ENCODE data around the gene RAB40B. TPM values are rescaled to one million over a fixed set of nuclear protein-coding genes. Genes with fewer than 3 reads are reported as not detected.

RAB40B gene
- total RNA-seq, 1 experiment from 2014 or later: 22.1 TPM

DNA sequence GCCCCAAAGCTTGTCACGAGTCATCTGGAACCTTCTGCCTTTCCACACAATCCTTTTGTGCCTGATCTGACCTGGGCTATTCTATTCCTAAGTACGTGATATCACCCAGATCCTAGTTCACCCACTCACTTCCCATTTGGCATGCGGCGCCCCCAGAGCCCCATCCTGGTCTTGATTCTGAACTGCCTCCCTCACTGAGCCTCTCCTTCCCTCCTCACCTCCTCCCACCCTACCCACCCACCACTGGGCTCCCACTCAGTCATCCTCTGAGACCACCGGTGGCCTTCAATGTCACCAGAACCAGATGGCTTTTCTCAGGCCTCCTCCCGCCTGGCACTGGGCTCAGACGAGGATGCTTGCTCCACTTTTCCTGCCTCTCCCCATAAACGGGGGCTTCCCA lies 68.8 kb downstream of the RAB40B start:
- DNase-seq (ENCODE audit: low read depth, low spot score): no peak
- Histone ChIP-seq H2AFZ (ENCODE audit: low read depth, low read length, poor library complexity, severe bottlenecking) (no peak overlapping the region), H3K4me3 (replicated peaks in 1 of 2; ENCODE audit: low read depth in 1 of 2, low read length in 2 of 2) (no peak overlapping the region), H3K27me3 (ENCODE audit: insufficient read depth, low read length) (no peaks in the 10 kb centered on the region), H3K27ac (ENCODE audit: low read depth, low read length) (no peak overlapping the region), H3K9me2 (ENCODE audit: insufficient read depth) (no peaks in the 10 kb centered on the region), H3K9ac (ENCODE audit: low read length) (no peak overlapping the region), H4K20me1 (ENCODE audit: insufficient read depth) (peaks cover 20% of the 10 kb centered on the region), H3K4me2 (ENCODE audit: low read length) (no peak overlapping the region), H3K36me3 (ENCODE audit: control insufficient read depth in 1 of 2, insufficient read depth in 2 of 2, low read length in 2 of 2) (peaks cover 51 to 62% of the 10 kb centered on the region in 2 experiments), H3K9me3 (ENCODE audit: control insufficient read depth in 1 of 2, insufficient read depth in 1 of 2, low read depth in 1 of 2, low read length in 2 of 2) (no peaks in the 10 kb centered on the region), H3K79me2 (ENCODE audit: insufficient read depth, low read length) (peaks cover 97% of the 10 kb centered on the region), H3K4me1 (ENCODE audit: control insufficient read depth in 1 of 2, insufficient read depth in 2 of 2, low read length in 2 of 2) (no peaks in the 10 kb centered on the region)
- TF ChIP-seq EZH2phosphoT487 (IDR thresholded peaks at IDR 0.05; ENCODE audit: borderline replicate concordance) (no peak), FOSL1 (IDR thresholded peaks at IDR 0.05; ENCODE audit: low read depth) (no peak), POLR2A (IDR thresholded peaks at IDR 0.05; ENCODE audit: borderline replicate concordance, extremely low read depth, insufficient read depth, insufficient read length) (no peak), ZFX (IDR thresholded peaks at IDR 0.05) (no peak), YY1 (IDR thresholded peaks at IDR 0.05; ENCODE audit: extremely low read depth, insufficient replicate concordance, low read depth, low read length) (no peak), EZH2 (IDR thresholded peaks at IDR 0.05) (no peak), POLR2AphosphoS5 (IDR thresholded peaks at IDR 0.05; ENCODE audit: low read depth, low read length) (no peak), EGR1 (IDR thresholded peaks at IDR 0.05; ENCODE audit: low read depth) (no peak), ZBTB33 (IDR thresholded peaks at IDR 0.05; ENCODE audit: extremely low read depth, insufficient replicate concordance, low read length) (no peak), CBX3 (IDR thresholded peaks at IDR 0.05; ENCODE audit: low read depth) (no peak), JUND (IDR thresholded peaks at IDR 0.05) (no peak), SIN3A (IDR thresholded peaks at IDR 0.05; ENCODE audit: low read depth) (no peak), ZNF274 (IDR thresholded peaks at IDR 0.05; ENCODE audit: low read depth, low read length) (no peak), TCF7L2 (IDR thresholded peaks at IDR 0.05; ENCODE audit: borderline replicate concordance, extremely low read depth, insufficient read depth, insufficient read length) (no peak), RAD21 (IDR thresholded peaks at IDR 0.05; ENCODE audit: low read depth) (no peak), CTCF (IDR thresholded peaks at IDR 0.05 in 2 of 3, conservative IDR thresholded peaks at IDR 0.05 in 1 of 3; ENCODE audit: borderline replicate concordance in 1 of 3, insufficient read depth in 1 of 3, low read depth in 2 of 3, low read length in 2 of 3) (no peak), SP1 (IDR thresholded peaks at IDR 0.05; ENCODE audit: low read depth) (no peak), CEBPB (IDR thresholded peaks at IDR 0.05; ENCODE audit: low read depth) (no peak)
- no peak for ATAC-seq
- intact Hi-C loops (cut with micrococcal nuclease): no loop called here
- no TSS peak for BruUV-seq (replicated peaks)
- ChIA-PET CTCF (no interaction called here), RAD21 (ENCODE audit: low non-redundant PET in 1 of 2, low total read pairs in 2 of 2, uncharacterized antibody in 2 of 2, unreplicated experiment in 2 of 2) (no interaction called here), POLR2A (no interaction called here)
